Endothelial cell of umbilical vein (primary cell): ENCODE data around the gene CAMK2D. TPM values are rescaled to one million over a fixed set of nuclear protein-coding genes. Genes with fewer than 3 reads are reported as not detected.
A peak's percentile ranks its signal among the peaks of the same experiment; 100 is the strongest.

ENCODE experiments used
- BruUV-seq: library from RNA; stranded (reverse); fragments of 400-500 nt; replicated peaks from 2 replicates; lab custom pipeline; 2021; lab: Mats Ljungman, UMichigan
- CTCF ChIA-PET: fragments of 300-600, 350-600 bp; sonication (Branson Sonifier 250); formaldehyde crosslinking; loops from one replicate; lab custom pipeline; 2021; ENCODE audit warnings: antibody characterized with exemption, inconsistent platforms; lab: Charles Lee
- POLR2A ChIA-PET: fragments of 300-600, 350-600 bp; sonication (Branson Sonifier 250); formaldehyde crosslinking; loops from one replicate; lab custom pipeline; 2021; ENCODE audit warnings: antibody characterized with exemption, inconsistent platforms; lab: Charles Lee
- DNase-seq: peaks from one replicate; pipeline ENCODE4 v3.0.0-alpha.2; 2011; ENCODE audit warnings: low read depth, low spot score
- FAIRE-seq: peaks from 2 replicates; lab custom pipeline; 2011; peaks lifted over from hg19 to GRCh38; lab: Jason Lieb, UNC
- H2AFZ ChIP-seq: 2 replicates; pipeline ENCODE4 v1.6.0; 2012; ENCODE audit warnings: low read depth, low read length, control low read depth, inconsistent platforms
- H3K27ac ChIP-seq: 2 replicates; pipeline ENCODE4 v1.5.1; 2011; ENCODE audit warnings: low read depth, mild to moderate bottlenecking, control low read depth, low read length, moderate library complexity; ENCODE audit not compliant: insufficient read depth
- H3K27me3 ChIP-seq, 2 experiments: 2 replicates each; pipeline versions ENCODE4 v1.6.0 to v1.6.1; 2011; ENCODE audit warnings: low read length in 2 of 2, mixed read lengths in 1 of 2; ENCODE audit not compliant: control insufficient read depth in 2 of 2, insufficient read depth in 2 of 2
- H3K36me3 ChIP-seq, 2 experiments: 2 replicates in 1 of 2; 3 replicates in 1 of 2; pipeline ENCODE4 v1.5.1; 2011; ENCODE audit warnings: low read length in 2 of 2, mild to moderate bottlenecking in 1 of 2, moderate library complexity in 1 of 2; ENCODE audit not compliant: control insufficient read depth in 2 of 2, insufficient read depth in 2 of 2; ENCODE audit errors: extremely low read depth in 1 of 2
- H3K4me1 ChIP-seq: 3 replicates; pipeline ENCODE4 v1.5.1; 2011; ENCODE audit warnings: mild to moderate bottlenecking, low read length; ENCODE audit not compliant: control insufficient read depth, insufficient read depth; ENCODE audit errors: extremely low read depth
- H3K4me2 ChIP-seq: 2 replicates; pipeline ENCODE4 v1.6.1; 2011; ENCODE audit warnings: low read length, control low read depth, mixed read lengths; ENCODE audit not compliant: insufficient read depth
- H3K4me3 ChIP-seq, 3 experiments: fragments of 200-600 bp in 1 of 3; sonication (generic), shearing (Covaris generic) in 1 of 3; replicated peaks in 1 of 3; 2 replicates each; pipeline ENCODE4 v1.5.1; 2011 to 2016; ENCODE audit warnings: control low read depth in 3 of 3, low read length in 3 of 3, mild to moderate bottlenecking in 2 of 3, inconsistent platforms in 1 of 3, low read depth in 1 of 3, moderate library complexity in 1 of 3; ENCODE audit not compliant: insufficient read depth in 1 of 3
- H3K79me2 ChIP-seq: 2 replicates; pipeline ENCODE4 v1.6.0; 2012; ENCODE audit warnings: low read length, inconsistent platforms; ENCODE audit not compliant: control insufficient read depth, insufficient read depth
- H3K9ac ChIP-seq: replicated peaks from 2 replicates; pipeline ENCODE3; 2011; ENCODE audit warnings: low read length, control low read depth; ENCODE audit not compliant: insufficient read depth; ENCODE audit errors: extremely low read depth
- H3K9me1 ChIP-seq: replicated peaks from 3 replicates; pipeline ENCODE4 v1.6.0; 2011; ENCODE audit warnings: mild to moderate bottlenecking, low read length; ENCODE audit not compliant: control insufficient read depth, insufficient read depth; ENCODE audit errors: extremely low read depth
- H3K9me3 ChIP-seq: replicated peaks from 2 replicates; pipeline ENCODE4 v1.5.1; 2012; ENCODE audit warnings: low read length, inconsistent platforms; ENCODE audit not compliant: control insufficient read depth, insufficient read depth
- H4K20me1 ChIP-seq: replicated peaks from 2 replicates; pipeline ENCODE3; 2011; ENCODE audit warnings: mild to moderate bottlenecking, low read length; ENCODE audit not compliant: control insufficient read depth, insufficient read depth; ENCODE audit errors: extremely low read depth
- CTCF ChIP-seq, 2 donors: IDR thresholded peaks; 1 replicate in 1 of 2; 2 replicates in 1 of 2; pipeline ENCODE4 v1.5.1; 2011; ENCODE audit warnings: low read length in 2 of 2, mild to moderate bottlenecking in 2 of 2, moderate library complexity in 2 of 2, control low read depth in 1 of 2, inconsistent platforms in 1 of 2, low read depth in 1 of 2; ENCODE audit not compliant: insufficient read depth in 1 of 2; ENCODE audit errors: extremely low read depth in 1 of 2
- EZH2 ChIP-seq: IDR thresholded peaks from 2 replicates; pipeline ENCODE4 v1.6.1; 2012; ENCODE audit warnings: borderline replicate concordance, low read depth, mild to moderate bottlenecking, moderate library complexity, low read length, inconsistent platforms; ENCODE audit not compliant: severe bottlenecking
- FOS ChIP-seq: IDR thresholded peaks from 2 replicates; pipeline ENCODE4 v1.6.1; 2011; ENCODE audit warnings: mild to moderate bottlenecking, low read length, moderate library complexity, borderline replicate concordance; ENCODE audit not compliant: insufficient read depth
- GATA2 ChIP-seq: IDR thresholded peaks from 2 replicates; pipeline ENCODE4 v1.7.0; 2011; ENCODE audit warnings: low read depth, mild to moderate bottlenecking, moderate library complexity, mixed read lengths, low read length; ENCODE audit not compliant: insufficient read length, insufficient read depth
- JUN ChIP-seq: IDR thresholded peaks from 2 replicates; pipeline ENCODE4 v1.6.1; 2011; ENCODE audit warnings: borderline replicate concordance, low read depth; ENCODE audit not compliant: insufficient read length, insufficient read depth
- MYC ChIP-seq: IDR thresholded peaks from one replicate; pipeline ENCODE4 v1.6.1; 2011; ENCODE audit warnings: mild to moderate bottlenecking, low read depth, low read length
- POLR2A ChIP-seq: IDR thresholded peaks from 2 replicates; pipeline ENCODE4 v1.6.1; 2012; ENCODE audit warnings: low read depth, mild to moderate bottlenecking, control low read depth, low read length
- POLR2AphosphoS5 ChIP-seq: IDR thresholded peaks from 2 replicates; pipeline ENCODE4 v1.6.1; 2012; ENCODE audit warnings: low read depth, mild to moderate bottlenecking, control low read depth, low read length, moderate library complexity; ENCODE audit not compliant: insufficient read depth
- dilution Hi-C: fragments of 300-500 bp; cut with MboI; formaldehyde crosslinking; loops from one replicate; pipeline ENCODE4 v1.15.0; 2019; ENCODE audit warnings: low sequenced_read_pairs; ENCODE audit not compliant: extremely low pct_ligation_motif_present
- intact Hi-C: fragments of 100-400 bp; cut with micrococcal nuclease; formaldehyde crosslinking; loops from one replicate; pipeline ENCODE4 v1.10.0; 2022
- polyA plus RNA-seq, 4 experiments: library from polyadenylated mRNA; depleted of rRNA in 3 of 4; stranded (reverse) in 3 of 4; unstranded in 1 of 4; fragments of >200 nt; gene quantifications; 2 replicates each; pipeline versions ENCODE4 v1.2.1 to v1.2.3, GENCODE V29; 2011 to 2012; ENCODE audit warnings: missing spikeins in 1 of 4
- total RNA-seq: library from RNA; stranded (reverse); gene quantifications from 2 replicates; pipeline ENCODE4 v1.2.3, GENCODE V29; 2021
- TF ChIP-seq, protein P1 (sequence below): IDR thresholded peaks from 2 replicates; pipeline ENCODE4 v1.6.1; 2011; ENCODE audit not compliant: insufficient read depth, insufficient read length

Gene CAMK2D
- total and polyA plus RNA-seq, 2 donors (not counting 3 experiments of a cell fraction or from before 2014, with no cell fraction given) = 10.4 to 30.7 TPM

DNA sequence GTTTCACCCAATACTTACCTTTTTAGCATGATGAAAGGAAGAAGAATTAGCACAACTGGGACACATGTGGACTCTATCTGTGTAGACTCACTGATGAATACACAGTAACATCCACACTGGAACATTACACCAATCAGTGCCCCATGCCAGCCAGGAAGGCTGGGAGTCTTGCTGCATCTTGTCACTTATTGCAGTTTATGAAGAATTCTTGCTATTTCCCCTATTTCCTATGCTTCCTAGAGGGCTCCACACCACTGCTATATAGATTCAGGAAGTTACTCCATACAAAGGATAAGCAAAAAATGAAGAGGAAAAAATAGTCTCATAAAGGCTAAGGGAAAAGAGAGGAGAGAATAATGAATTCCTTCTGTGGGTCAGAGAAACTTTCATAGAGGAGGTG lies 201.0 kb downstream of the CAMK2D start:
- Histone ChIP-seq H3K27me3 (no peaks in the 10 kb centered on the region), H3K9me3 (no peaks in the 10 kb centered on the region), H2AFZ (no peak overlapping the region), H3K27ac (no peak overlapping the region), H3K4me3 (no peak overlapping the region), H3K4me2 (no peak overlapping the region), H3K9ac (no peak overlapping the region), H3K4me1 (peaks cover 18% of the 10 kb centered on the region), H3K79me2 (no peaks in the 10 kb centered on the region), H3K9me1 (no peaks in the 10 kb centered on the region), H3K36me3 (no peaks in the 10 kb centered on the region), H4K20me1 (no peaks in the 10 kb centered on the region)
- DNase-seq (peak; percentile 78), FAIRE-seq (peak; percentile 71)
- no TSS peak for BruUV-seq
- intact Hi-C loops = loop anchor here (1.0 to 10.0 kb wide), 3 partner anchors 9 to 334 kb away; partner anchors contain the start of gene CAMK2D
- ChIA-PET CTCF (interaction anchor here (1.9 kb wide), 1 partner anchor 13 kb away, joined by 9 read pairs; no protein-coding TSS in a partner anchor), POLR2A (interaction anchor here (0.7 kb wide), 1 partner anchor 108 kb away, joined by 3 read pairs; no protein-coding TSS in a partner anchor)
- TF ChIP-seq, protein P1, sequence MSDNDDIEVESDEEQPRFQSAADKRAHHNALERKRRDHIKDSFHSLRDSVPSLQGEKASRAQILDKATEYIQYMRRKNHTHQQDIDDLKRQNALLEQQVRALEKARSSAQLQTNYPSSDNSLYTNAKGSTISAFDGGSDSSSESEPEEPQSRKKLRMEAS = no peak
- TF ChIP-seq CTCF (IDR thresholded peaks at IDR 0.05; ENCODE audit: extremely low read depth in 1 of 2, insufficient read depth in 1 of 2, low read depth in 1 of 2, low read length in 2 of 2) (no peak), POLR2AphosphoS5 (no peak), POLR2A (no peak), MYC (no peak), GATA2 (no peak), JUN (no peak), FOS (no peak), EZH2 (no peak)
- dilution Hi-C loops = no loop called here
